HG03045 (cell line): Measurements from ENCODE around the gene FAM171A1.
"Not testable (repeated sequence)": the region's sequence is repeated elsewhere in the genome, so short reads cannot be mapped to it uniquely, and the experiment has no call there.

ENCODE experiments used
- ATAC-seq: cut with Tn5 transposase; IDR thresholded peaks from one replicate; pipeline ENCODE4 v1.9.1; 2021; ENCODE audit warnings: mild to moderate bottlenecking, moderate library complexity; ENCODE audit not compliant: unreplicated experiment

Gene FAM171A1

DNA sequence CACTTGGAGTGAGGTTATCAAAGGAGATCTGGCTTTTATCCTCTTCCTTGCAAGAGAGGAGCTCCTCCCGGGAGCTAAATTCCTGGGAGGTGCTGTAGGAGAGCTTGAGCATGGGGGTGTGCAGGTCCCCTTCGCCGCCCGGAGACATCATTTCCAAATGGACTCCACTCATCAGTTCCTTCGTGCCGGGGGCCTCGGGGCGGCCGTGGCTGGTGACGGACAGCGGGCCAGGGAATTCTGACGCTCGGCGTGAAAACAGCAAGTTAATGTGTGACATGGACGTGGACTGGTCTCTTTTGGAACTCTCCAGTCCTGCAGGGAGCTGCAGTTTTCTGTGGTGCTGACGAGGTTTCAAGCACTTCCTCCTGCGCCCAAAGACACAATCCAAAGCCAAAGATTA lies 156.9 kb downstream of the FAM171A1 start:
- no peak for ATAC-seq

DNA sequence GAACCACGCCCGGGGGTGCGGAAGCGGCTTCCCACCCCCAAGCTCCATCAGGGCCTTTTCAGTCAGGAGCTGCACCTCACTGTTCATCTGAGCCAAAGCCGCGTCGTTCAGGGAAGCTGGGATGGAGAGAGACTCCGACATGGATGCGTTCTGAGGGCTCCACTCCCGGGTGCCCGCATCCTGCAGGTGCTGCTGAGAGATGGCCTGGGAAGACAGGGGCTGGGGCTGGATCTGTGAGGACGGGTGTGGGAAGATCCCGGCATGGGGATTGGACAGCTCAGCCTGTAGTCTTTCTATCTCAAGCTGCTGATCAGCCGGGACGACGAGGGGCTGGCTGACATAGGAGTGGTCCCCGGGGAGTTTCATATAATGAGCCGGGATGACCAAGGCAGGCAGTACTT lies 157.6 kb downstream of the FAM171A1 start:
- ATAC-seq: no peak

DNA sequence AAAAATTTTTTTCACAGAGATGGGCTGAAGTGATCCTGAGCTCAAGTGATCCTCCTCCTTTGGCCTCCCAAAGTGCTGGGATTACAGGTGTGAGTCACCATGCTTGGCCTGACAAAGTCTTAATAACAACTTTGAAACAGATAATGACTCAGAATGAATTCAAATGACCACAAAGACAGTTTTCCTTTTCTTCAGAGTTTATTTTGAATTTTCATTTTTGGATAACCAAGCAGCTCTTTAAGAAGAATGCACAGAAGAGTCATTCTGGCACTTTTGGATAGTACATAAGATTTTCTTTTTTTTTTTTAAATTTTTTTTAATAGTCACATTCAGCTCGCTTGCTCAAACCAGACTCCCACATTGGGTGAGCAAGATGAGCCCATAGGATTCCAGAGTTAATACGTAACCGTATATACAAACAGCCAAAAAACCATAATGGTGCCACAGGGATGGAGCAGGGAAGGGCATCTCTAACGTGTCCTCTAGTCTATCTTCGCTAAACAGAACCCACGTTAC lies 159.6 kb downstream of the FAM171A1 start:
- no peak for ATAC-seq

DNA sequence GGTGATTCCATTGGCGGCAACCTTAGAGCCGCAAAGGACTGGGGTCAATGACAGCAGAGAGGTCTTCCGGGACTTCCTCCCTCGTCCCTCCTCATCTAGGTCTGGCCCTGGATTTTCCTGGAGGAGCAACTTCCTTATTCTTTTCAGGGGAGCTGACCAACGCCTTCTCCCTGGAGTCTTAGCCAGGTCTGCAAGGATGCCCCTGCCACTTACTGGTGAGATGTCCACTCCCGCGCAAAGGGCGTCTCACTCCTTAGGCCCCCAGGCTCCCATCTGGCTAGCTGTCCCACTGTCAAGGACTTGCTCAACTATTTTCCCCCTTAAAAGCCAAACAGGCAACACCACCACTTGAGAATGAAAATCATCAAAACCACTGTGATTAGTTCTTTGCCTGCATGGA lies 160.6 kb downstream of the FAM171A1 start:
- no peak for ATAC-seq

GRCh38 chr10:15209827-15210509 lies 161.1 kb downstream of the FAM171A1 start:
- ATAC-seq: peak; percentile 76

- ATAC-seq: no peak
Measured at GRCh38 chr10:15208221-15208620, 162.9 kb downstream of the FAM171A1 start.

DNA sequence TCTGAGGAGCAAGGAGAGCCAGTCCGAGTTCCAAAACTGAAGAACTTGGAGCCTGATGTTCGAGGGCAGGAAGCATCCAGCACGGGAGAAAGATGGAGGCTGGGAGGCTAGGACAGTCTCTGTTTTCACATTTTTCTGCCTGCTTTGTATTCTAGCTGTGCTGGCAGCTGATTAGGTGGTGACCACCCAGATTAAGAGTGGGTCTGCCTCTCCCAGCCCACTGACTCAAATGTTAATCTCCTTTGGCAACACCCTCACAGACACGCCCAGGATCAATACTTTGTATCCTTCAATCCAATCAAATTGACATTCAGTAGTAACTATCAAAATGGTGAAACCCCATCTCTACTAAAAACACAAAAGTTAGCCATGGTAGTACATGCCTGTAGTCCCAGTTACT lies 163.7 kb downstream of the FAM171A1 start:
- not testable (repeated sequence) for ATAC-seq

DNA sequence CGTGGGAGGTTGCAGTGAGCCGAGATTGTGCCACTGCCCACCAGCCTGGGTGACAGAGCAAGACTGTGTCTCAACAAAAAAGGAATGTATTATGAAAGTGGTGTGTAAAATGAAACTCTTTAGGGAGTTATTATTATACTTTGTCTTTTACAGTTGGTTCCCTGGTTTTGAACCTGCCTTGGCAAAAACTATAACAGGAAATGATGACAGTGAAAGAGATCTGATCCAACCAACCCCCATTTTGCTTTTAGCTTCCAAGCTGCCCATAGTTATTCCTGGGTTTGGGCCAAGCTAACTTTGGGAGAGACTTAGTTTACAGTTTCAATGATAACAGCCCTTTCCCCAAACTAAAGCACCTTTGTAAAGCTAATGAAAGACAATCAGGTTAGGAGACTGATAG lies 168.4 kb downstream of the FAM171A1 start:
- no peak for ATAC-seq

GRCh38 chr10:15202301-15202621 lies 168.8 kb downstream of the FAM171A1 start:
- ATAC-seq: not testable (repeated sequence)

GRCh38 chr10:15201589-15202300 lies 169.3 kb downstream of the FAM171A1 start:
- no peak for ATAC-seq

GRCh38 chr10:15200626-15201025 lies 170.5 kb downstream of the FAM171A1 start:
- no peak for ATAC-seq

DNA sequence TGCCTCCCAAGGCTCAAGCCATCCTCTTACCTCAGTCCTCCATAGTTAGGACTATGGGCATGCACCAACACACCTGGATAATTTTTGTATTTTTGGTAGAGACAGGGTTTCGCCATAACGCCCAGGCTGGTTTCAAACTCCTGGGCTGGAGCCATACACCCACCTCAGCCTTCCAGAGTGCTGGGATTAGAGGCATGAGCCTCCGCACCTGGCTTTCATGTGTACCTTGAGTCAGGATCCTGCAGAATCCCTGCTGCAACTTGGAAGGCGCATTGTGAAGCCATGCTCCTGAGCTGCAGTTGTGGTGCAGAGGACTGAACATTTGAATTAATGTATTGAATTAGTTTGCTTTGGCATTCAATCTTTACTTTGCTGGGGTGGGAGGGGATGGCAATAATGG lies 173.2 kb downstream of the FAM171A1 start:
- ATAC-seq: no peak

GRCh38 chr10:15197276-15197675 lies 173.8 kb downstream of the FAM171A1 start:
- no peak for ATAC-seq

DNA sequence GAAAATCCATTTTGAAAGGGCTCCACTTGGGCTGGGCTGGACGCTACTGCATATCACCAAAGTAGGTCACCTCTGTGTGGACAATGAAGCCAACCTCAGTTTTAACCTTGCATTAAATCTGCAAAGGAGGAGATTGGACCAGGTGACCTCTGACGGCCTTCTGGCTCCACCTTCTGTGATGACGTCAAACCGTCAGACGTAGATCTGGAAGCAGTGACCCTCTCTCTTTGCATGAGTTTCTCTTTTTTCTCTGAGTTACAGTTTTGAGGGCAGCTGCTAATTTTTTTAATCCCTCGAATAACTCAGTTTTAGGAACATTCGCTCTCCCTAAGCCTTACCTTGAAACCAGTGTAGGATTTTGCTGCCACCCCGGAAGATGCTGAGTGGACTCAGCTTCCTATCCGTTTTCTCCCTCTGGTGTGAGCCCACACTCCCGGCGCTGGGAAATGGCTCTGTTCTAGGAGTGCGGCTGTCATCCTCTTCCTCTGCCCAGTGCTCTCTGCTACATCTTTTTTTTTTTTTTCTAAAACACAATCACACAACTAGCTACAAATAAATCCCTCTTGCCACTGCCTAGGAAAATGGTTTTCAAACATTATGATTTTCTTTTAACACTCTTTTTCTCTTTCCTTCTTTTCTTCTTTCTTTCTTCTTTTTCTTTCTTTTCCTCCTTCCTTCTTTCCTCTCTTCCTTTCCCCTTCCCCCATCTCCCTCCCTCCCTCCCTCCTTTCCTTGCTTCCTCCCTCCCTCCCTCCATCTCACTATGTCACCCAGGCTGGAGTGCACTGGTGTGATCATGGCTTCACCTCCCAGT lies 174.9 kb downstream of the FAM171A1 start:
- ATAC-seq: no peak

- ATAC-seq: no peak
Measured at GRCh38 chr10:15189133-15189885, 181.8 kb downstream of the FAM171A1 start.

DNA sequence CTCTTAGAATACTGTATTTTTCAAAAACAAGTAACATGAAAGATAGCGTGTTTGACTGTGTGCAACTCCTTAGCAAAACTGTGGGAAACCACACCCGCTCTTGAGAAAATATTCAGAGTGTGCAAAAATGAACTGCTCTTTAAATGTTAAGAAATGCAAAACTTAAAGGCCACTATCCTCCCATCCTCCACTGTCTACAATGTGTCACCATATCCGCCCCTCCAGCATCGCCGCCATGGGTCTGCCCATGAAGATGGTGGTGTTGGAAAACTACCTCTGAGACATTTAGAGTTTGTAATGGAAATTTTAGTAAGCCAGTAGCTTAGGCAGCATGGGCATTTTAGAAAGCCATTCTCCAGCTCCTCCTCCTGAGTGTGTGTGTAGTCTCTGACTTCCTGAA lies 182.5 kb downstream of the FAM171A1 start:
- no peak for ATAC-seq

DNA sequence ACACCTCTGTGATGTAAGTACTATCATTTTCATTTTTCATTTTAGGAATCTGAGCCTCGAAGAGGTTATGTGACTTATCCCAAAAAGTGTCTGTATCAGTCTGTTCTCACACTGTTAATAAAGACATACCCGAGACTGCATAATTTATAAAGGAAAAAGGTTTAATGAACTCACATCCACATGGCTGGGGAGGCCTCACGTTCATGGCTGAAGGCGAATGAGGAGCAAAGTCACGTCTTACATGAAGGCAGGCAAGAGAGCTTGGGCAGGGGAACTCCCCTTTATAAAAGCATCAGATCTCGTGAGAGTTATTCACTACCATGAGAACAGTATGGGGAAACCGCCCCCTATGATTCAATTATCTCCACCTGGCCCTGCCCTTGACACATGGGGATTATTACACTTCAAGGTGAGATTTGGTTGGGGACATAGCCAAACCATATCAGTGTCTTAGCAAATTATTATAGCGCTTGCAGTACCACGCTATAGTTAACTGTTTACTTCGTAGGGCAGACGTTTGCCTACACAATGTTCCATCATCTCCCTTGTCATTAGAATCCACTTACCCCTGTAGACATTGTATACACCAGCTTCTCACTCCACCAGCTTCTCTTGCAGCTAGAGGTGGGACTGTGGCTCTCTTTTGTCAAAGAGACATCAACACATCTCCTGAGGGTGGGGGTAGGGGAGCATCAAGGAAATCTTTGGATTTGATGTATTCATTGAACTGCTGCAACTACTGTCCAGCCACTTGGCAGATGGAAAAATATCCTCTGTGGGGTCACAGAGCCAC lies 187.2 kb downstream of the FAM171A1 start:
- no peak for ATAC-seq

- ATAC-seq: no peak
Measured at GRCh38 chr10:15182540-15183207, 188.4 kb downstream of the FAM171A1 start.

GRCh38 chr10:15181576-15182156 lies 189.4 kb downstream of the FAM171A1 start:
- ATAC-seq: no peak
